ENCODE results near the gene HES5.
A peak's percentile ranks its signal among the peaks of the same experiment; 100 is the strongest.
"Not testable (repeated sequence)": the region's sequence is repeated elsewhere in the genome, so short reads cannot be mapped to it uniquely, and the experiment has no call there.

The HES5 gene, protein sequence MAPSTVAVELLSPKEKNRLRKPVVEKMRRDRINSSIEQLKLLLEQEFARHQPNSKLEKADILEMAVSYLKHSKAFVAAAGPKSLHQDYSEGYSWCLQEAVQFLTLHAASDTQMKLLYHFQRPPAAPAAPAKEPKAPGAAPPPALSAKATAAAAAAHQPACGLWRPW

DNA sequence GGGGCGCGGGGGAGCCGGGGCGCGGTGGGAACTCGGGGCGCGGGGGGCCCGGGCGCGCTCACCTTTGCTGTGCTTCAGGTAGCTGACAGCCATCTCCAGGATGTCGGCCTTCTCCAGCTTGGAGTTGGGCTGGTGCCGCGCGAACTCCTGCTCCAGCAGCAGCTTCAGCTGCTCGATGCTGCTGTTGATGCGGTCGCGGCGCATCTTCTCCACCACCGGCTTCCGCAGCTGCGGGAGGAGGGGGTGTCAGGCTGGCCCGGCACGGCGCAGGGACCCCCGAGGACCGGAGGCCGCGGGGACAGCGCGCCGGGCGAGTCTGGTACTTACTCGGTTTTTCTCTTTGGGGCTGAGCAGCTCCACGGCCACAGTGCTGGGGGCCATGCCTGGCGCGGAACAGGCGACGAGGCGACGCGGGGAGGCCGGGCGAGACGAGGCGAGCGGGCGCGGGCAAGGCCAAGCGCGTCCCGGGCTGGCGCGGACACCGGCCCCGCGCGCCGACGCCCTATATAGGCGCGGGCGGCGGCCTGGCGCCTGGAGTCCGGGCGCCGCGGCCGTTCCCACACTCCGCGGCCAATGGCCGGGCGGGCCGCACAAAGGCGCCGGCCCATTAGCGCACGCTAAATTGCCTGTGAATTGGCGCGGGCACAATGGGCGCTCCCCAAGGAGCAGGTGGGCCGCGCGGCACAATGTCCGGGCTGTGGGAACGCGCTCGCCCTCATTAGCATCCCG, at the start of gene HES5:
HES5 (minus strand) TSS at position 480 of the 729 bp plus-strand sequence; CDS start at position 381, 99 bp downstream.
- H3K4me3 ChIP-seq (ENCODE audit: low read depth, low read length) = peak within 1 kb of the TSS; percentile 29
- POLR2A ChIA-PET = no interaction called here
- DNase-seq (ENCODE audit: low read depth, low spot score) = no peak
- CTCF ChIA-PET = interaction anchor here (6.6 kb wide), 1 partner anchor 18 kb away, joined by 47 read pairs; no protein-coding TSS in a partner anchor
- TF ChIP-seq, protein P1, sequence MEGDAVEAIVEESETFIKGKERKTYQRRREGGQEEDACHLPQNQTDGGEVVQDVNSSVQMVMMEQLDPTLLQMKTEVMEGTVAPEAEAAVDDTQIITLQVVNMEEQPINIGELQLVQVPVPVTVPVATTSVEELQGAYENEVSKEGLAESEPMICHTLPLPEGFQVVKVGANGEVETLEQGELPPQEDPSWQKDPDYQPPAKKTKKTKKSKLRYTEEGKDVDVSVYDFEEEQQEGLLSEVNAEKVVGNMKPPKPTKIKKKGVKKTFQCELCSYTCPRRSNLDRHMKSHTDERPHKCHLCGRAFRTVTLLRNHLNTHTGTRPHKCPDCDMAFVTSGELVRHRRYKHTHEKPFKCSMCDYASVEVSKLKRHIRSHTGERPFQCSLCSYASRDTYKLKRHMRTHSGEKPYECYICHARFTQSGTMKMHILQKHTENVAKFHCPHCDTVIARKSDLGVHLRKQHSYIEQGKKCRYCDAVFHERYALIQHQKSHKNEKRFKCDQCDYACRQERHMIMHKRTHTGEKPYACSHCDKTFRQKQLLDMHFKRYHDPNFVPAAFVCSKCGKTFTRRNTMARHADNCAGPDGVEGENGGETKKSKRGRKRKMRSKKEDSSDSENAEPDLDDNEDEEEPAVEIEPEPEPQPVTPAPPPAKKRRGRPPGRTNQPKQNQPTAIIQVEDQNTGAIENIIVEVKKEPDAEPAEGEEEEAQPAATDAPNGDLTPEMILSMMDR (IDR thresholded peaks at IDR 0.05; ENCODE audit: insufficient read depth, low read length, missing control alignments) = no peak

DNA sequence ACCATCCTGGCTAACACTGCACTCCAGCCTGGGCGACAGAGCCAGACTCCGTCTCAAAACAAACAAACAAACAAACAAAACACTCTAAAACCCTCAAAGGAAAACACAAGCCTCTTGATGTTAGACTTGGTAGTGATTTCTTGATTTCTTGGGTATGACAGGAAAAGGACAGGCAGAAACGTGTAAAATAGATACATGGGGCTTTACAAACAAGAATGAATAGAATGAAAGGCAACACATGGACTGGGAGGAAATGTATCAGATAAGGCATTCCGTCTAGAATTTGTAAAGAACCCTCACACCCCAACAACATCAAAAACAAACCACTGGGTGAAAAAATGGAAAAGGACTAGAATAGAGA, 48.7 kb upstream of the HES5 start:
- no peak overlapping the region for H3K4me3 ChIP-seq (ENCODE audit: low read depth, low read length)
- ChIA-PET CTCF (no interaction called here), POLR2A (no interaction called here)
- no peak for DNase-seq (ENCODE audit: low read depth, low spot score)
- TF ChIP-seq, protein P1 (IDR thresholded peaks at IDR 0.05; ENCODE audit: insufficient read depth, low read length, missing control alignments) = no peak

DNA sequence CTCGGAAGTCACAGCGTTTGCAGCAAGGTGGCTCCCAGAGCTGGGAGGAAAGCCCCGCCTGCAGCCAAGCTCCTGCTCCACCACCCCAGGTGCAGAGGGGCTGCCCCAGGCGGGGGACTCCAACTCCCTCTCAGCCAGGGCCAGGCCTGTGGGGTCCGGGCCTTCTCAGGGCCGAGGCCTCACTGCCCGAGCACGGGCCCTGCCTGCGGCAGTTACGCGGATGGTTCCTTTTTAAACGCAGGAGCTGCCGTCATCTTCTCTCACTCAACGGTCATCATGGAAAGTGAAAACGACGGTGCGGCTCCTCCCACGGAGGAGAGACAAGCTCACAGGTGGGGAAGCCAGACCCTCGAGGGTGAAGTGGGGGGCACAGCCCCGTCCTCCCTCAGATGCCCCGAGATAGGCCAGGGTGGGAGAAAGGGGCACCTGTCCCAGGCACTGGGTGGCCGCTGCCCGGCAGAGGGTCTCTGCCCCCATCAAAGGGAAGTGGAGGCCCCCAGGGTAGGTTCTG, 47.6 kb upstream of the HES5 start:
- POLR2A ChIA-PET = not testable (repeated sequence)

DNA sequence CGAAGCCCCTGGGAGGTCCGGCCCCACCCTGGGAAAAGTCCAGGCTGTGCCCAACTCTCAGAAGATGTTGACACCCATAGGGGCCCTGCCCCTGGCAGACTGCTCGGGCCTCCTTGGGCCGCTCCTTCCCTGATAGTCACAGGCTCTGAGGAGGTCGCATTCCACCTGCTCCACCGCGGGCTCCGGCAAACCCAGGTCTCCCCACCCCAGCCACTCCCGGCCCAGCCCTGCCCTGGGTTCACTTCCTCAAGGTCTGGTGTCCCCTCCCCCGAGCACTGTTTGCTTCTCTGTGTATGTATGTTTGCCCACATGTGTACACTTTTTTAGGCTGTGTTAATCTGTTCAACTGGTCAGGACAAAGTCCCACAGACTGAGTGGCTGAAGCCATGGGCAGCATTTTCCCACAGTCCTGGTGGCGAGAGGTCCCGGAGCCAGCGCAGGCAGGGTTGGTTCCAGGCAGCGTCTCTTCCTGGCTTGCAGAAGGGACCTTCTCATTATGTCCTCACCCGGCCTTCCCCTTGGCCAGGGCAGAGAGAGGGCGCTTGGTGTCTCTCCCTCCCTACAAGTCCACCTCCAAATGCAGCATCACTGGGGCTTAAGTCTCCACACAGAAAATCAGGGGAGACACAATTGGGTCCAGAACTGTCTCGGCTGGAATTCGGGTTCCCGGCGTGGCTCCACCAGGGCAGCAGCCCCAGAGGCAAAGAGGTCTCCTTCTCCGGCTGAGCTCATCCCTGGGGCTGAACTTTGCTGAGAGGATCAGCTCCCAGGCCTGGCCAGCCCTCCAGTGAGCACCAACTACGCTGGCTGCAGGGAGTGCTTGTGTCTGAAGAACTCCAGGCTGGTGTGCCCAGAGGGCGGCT, 46.0 kb upstream of the HES5 start:
- TF ChIP-seq, protein P1 (IDR thresholded peaks at IDR 0.05; ENCODE audit: insufficient read depth, low read length, missing control alignments) = no peak
- DNase-seq (ENCODE audit: low read depth, low spot score) = no peak
- ChIA-PET CTCF (no interaction called here), POLR2A (no interaction called here)
- H3K4me3 ChIP-seq (ENCODE audit: low read depth, low read length) = no peak overlapping the region

More for the DNA sequence above, 47.6 kb upstream of the HES5 start:
- DNase-seq (ENCODE audit: low read depth, low spot score); CTCF ChIA-PET; H3K4me3 ChIP-seq (ENCODE audit: low read depth, low read length): not testable (repeated sequence)

DNA sequence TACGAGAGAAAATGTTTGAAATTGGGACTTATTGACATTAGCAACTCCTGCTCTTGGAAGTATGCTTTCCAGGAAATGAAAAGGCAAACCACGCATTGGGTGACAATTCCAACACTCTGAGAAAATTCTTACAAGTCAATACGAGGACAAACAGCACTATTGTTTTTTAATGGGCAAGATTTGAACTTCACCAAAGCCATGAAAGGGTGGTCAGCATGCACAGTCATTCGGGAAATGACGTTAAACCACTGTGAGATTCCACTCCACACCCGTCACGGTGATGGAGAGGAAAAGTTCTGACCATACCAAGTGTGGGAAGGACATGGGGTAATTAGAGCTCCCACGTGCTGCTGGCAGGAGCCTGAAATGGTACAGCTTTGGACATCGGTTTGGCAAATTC, 44.3 kb upstream of the HES5 start:
- no peak for DNase-seq (ENCODE audit: low read depth, low spot score)
- TF ChIP-seq, protein P1 (IDR thresholded peaks at IDR 0.05; ENCODE audit: insufficient read depth, low read length, missing control alignments) = no peak
- H3K4me3 ChIP-seq (ENCODE audit: low read depth, low read length) = no peak overlapping the region
- ChIA-PET POLR2A (no interaction called here), CTCF (interaction anchor here (1.0 kb wide), 1 partner anchor 10 kb away, joined by 3 read pairs; no protein-coding TSS in a partner anchor)

DNA sequence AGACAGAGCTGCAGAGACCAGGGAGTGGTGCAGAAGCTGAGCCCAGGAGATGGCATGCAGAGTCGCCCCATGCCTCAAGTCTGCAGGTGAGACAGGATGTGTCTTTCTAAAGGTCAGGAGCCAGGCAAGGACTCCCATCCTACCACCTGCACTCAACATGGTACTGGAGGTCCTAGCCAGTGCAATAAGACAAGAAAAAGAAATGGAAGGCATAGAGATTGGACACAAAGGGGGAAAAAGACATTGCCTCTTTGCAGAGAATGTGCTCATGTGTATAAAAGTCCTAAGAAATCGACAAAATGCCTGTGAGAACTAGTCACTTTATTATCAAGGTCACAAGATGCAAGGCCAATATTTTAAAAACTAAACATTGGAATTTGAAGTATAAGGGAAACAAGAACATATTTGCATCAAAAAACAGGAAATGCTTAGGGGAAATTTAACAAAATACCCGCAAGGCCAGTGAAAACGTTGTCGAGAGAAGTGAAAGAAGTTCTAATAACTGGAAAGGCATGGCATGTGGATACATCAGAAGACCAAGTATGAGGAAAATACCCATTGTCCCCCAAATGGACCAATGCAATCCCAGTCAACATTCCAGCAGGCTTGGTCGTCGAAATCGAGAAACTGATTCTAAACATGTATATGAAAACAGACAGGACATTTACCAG, 43.3 kb upstream of the HES5 start:
- H3K4me3 ChIP-seq (ENCODE audit: low read depth, low read length) = no peak overlapping the region
- DNase-seq (ENCODE audit: low read depth, low spot score) = no peak
- TF ChIP-seq, protein P1 (IDR thresholded peaks at IDR 0.05; ENCODE audit: insufficient read depth, low read length, missing control alignments) = no peak
- CTCF ChIA-PET = interaction anchor here (1.0 kb wide), 1 partner anchor 11 kb away, joined by 3 read pairs; no protein-coding TSS in a partner anchor
- POLR2A ChIA-PET = no interaction called here

Data from AG04449 (cell line).